Measurements from ENCODE around the gene VAV3.

The VAV3 gene

DNA sequence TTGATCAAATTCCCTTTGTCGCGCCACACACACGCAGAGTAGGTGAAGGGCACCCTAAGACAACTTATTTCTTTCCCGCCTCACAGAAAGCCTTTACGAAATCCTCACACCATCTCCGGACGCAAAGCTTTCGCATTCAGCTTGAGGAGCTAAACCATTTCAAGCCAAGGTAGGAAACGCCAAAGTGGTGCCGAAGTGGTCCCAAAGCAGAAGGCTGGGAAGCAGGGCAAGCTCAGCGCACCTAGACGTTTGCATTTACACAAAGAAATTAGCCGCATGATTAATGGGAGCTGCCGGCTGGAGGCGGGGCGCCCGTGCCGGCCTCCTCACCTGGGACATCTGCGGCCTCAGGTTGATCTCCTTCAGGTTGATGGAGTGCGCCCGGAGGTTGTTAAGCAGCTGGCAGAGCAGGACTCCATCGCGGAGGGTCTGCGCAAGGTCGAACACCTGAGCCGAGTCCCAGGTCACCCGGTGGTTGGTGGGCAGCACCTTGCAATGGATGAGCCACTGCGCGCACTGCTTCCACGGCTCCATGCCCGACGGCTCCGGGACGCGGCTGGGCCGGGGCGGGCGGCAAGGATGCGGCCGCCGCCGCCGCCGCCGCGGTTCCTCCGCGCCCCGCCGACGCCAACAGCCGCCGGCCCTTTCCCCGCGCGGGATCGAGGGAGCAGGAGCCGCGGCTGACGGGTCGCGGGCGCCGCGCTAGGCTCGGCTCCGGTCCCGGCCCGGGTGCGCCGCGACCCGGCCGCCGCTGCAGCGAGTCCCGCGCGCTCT, 457 bp downstream of the VAV3 start:
- in situ Hi-C loops (cut with MboI; ENCODE audit: low pct_unique_long_range_greater_than_20kb, low sequenced_read_pairs, unreplicated experiment) = no loop called here
- peak; percentile 50 for DNase-seq (ENCODE audit: low spot score)
- TF ChIP-seq, protein P1, sequence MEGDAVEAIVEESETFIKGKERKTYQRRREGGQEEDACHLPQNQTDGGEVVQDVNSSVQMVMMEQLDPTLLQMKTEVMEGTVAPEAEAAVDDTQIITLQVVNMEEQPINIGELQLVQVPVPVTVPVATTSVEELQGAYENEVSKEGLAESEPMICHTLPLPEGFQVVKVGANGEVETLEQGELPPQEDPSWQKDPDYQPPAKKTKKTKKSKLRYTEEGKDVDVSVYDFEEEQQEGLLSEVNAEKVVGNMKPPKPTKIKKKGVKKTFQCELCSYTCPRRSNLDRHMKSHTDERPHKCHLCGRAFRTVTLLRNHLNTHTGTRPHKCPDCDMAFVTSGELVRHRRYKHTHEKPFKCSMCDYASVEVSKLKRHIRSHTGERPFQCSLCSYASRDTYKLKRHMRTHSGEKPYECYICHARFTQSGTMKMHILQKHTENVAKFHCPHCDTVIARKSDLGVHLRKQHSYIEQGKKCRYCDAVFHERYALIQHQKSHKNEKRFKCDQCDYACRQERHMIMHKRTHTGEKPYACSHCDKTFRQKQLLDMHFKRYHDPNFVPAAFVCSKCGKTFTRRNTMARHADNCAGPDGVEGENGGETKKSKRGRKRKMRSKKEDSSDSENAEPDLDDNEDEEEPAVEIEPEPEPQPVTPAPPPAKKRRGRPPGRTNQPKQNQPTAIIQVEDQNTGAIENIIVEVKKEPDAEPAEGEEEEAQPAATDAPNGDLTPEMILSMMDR (IDR thresholded peaks at IDR 0.05; ENCODE audit: extremely low read depth, insufficient read depth, missing control alignments) = no peak

DNA sequence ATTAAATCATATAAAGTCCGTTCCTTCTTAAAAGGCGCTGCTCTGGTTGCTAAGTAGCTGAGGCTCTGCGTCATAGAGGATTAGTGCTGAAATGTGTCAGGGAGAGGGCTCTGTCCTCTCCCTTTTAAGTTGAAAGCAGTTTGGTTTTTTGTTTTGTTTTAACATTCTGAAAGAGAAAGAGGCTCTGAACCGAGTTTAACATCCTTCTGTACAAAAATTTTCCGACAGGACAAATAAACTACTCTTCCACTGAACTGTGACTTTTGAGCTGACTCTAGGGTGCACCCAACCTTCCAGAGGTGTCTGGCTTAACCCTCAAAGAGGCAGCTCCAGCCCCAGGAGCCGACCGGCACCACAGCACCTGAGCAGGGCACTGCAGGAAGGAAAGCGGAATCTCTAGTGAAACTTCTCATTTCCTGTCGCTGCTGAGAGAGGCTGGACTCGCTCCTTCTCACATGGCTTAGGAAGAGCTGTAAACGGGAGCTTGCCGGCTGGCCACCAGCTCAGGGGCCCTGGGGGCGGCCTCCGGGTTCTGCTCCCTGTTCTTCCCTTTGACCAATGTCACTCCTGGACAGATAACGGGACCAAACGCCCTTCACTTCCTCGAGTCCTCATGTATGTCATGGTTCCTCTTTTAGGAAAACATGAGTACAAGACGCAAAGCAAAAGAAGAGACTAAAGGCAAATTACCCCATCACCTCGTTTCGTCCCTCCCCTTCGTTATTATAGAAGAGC, 1.2 kb downstream of the VAV3 start:
- DNase-seq (ENCODE audit: low spot score) = peak; percentile 73
- in situ Hi-C loops (cut with MboI; ENCODE audit: low pct_unique_long_range_greater_than_20kb, low sequenced_read_pairs, unreplicated experiment) = no loop called here
- TF ChIP-seq, protein P1 (IDR thresholded peaks at IDR 0.05; ENCODE audit: extremely low read depth, insufficient read depth, missing control alignments) = no peak

DNA sequence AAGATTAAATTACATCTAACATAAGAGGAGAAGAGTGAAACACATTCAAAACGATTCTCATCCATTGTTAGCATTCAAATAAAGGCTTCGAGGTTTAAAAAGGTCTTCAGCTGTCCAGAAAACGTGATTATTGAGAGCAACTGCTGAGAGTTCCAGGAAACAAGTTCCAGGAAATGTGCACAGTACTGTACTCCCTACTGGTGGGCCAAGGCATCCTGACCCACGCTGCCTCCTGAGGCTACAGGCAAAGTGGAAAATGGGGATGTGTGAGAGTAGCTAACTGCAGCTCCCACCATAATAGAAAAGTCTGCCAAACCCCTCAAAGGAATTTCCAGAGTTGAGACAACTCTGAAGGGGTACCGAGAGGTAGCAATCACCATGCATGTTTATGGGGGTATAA, 2.0 kb downstream of the VAV3 start:
- DNase-seq (ENCODE audit: low spot score) = no peak
- TF ChIP-seq, protein P1 (IDR thresholded peaks at IDR 0.05; ENCODE audit: extremely low read depth, insufficient read depth, missing control alignments) = no peak
- in situ Hi-C loops (cut with MboI; ENCODE audit: low pct_unique_long_range_greater_than_20kb, low sequenced_read_pairs, unreplicated experiment) = no loop called here

DNA sequence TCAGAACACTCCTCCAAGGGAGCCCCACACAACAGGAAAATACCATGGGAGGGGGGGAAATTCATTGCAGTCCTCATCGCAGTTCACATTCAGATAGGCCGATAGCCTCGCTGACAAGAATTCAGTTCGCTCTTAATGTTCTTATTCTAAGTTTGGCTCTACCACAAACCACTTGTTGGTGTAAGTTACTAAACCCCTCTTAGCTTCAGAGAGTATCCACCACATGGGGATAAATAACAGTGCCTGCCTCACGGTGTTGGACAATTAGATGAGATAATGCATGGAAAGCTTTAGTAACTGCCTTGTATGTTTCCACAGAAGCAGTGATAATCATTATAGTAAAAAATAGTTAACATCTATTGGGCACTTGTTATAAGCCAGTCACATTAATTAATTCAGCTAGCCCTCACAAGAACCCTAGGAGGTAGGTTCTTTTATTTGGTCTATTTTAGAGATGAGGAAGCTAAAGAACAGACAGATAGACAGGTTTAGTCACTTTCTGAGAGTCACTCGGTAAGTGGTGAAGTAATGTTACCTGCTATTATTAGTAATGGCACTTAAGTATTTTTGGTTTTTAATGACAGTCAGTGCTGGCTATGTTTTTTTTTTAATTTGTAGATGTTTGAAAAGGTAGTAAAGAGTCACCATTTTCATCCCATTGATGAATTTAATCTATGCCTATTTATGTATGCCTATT, 10.1 kb downstream of the VAV3 start:
- in situ Hi-C loops (cut with MboI; ENCODE audit: low pct_unique_long_range_greater_than_20kb, low sequenced_read_pairs, unreplicated experiment) = no loop called here
- no peak for DNase-seq (ENCODE audit: low spot score)
- TF ChIP-seq, protein P1 (IDR thresholded peaks at IDR 0.05; ENCODE audit: extremely low read depth, insufficient read depth, missing control alignments) = no peak

DNA sequence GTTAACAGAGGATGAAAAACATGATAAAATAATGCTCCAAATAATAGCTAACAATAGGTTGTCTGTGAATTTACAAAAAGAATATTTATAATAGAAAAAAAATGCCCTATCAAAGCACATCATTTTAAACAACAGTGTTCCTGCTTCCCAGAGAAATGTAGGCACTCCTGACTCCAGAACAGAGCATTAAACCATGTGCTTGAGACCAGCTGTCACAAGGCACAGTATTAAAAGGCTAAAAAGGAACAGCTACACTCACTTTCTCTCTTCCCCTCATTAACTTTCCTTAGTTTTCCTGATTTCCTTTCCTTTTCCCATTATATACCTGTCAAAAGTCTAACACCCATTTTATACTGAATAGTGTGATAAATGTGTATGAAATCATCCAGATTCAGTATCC, 10.9 kb downstream of the VAV3 start:
- no peak for DNase-seq (ENCODE audit: low spot score)
- in situ Hi-C loops (cut with MboI; ENCODE audit: low pct_unique_long_range_greater_than_20kb, low sequenced_read_pairs, unreplicated experiment) = no loop called here
- TF ChIP-seq, protein P1 (IDR thresholded peaks at IDR 0.05; ENCODE audit: extremely low read depth, insufficient read depth, missing control alignments) = no peak

DNA sequence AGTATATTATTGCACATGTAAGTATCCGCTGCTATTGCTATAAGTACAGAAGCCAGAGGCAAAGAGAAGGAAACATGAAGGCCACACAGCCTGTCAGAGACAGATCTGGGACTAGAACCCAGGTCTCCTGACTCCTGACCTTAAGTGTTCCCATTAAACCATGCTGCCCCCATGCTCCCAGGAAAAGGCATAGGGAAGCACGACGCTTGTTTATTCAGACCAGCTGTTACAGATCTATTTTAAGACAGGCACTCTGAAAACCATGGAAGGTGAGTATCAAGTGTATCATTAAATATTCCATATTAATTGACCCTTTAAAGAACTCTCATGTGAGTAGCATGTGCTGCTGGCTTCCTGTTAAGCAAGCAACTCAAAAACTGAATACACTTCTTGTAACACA, 11.4 kb downstream of the VAV3 start:
- no peak for DNase-seq (ENCODE audit: low spot score)
- in situ Hi-C loops (cut with MboI; ENCODE audit: low pct_unique_long_range_greater_than_20kb, low sequenced_read_pairs, unreplicated experiment) = no loop called here
- TF ChIP-seq, protein P1 (IDR thresholded peaks at IDR 0.05; ENCODE audit: extremely low read depth, insufficient read depth, missing control alignments) = no peak

Data from GM13977 (cell line).